Stimulated activated CD4-positive, alpha-beta T cell treated with anti-CD3 and anti-CD28 coated beads, TNF-alpha, amount 100 ng/mL, for 24 hours (primary cell): ENCODE measurements around the gene SNX20.

ENCODE experiments used
- DNase-seq, 3 experiments: peaks; one replicate each; pipeline ENCODE4 v3.0.0-alpha.2; 2020; ENCODE audit warnings: low read depth in 3 of 3

The SNX20 gene

GRCh38 chr16:50704245-50704644, 23.1 kb upstream of the SNX20 start:
- DNase-seq = no peak

GRCh38 chr16:50702725-50703124, 21.6 kb upstream of the SNX20 start:
- DNase-seq = no peak

- DNase-seq = peak; percentile 49 to 72 (median 62)
Observed at GRCh38 chr16:50699326-50700159, 18.4 kb upstream of the SNX20 start.

GRCh38 chr16:50697881-50698767, 17.0 kb upstream of the SNX20 start:
- DNase-seq = peak in 2 of 3 experiments; percentile 40 to 70

GRCh38 chr16:50697421-50697715, 16.3 kb upstream of the SNX20 start:
- DNase-seq = no peak

GRCh38 chr16:50696575-50697420, 15.7 kb upstream of the SNX20 start:
- DNase-seq = peak in 1 of 3 experiments; percentile 69

GRCh38 chr16:50696126-50696525, 15.0 kb upstream of the SNX20 start:
- no peak for DNase-seq

GRCh38 chr16:50695017-50696000, 14.2 kb upstream of the SNX20 start:
- DNase-seq = no peak

GRCh38 chr16:50694206-50694605, 13.1 kb upstream of the SNX20 start:
- no peak for DNase-seq

- no peak for DNase-seq
Observed at GRCh38 chr16:50692999-50693781, 12.1 kb upstream of the SNX20 start, which contains the start of gene NOD2. NOD2 (plus strand) TSS chr16:50693606; CDS start chr16:50699496, 5,890 bp downstream.

- no peak for DNase-seq
Observed at GRCh38 chr16:50692644-50692998, 11.5 kb upstream of the SNX20 start.

- no peak for DNase-seq
Observed at GRCh38 chr16:50690177-50690576, 9.1 kb upstream of the SNX20 start.

GRCh38 chr16:50688867-50689266, 7.8 kb upstream of the SNX20 start:
- DNase-seq = no peak

GRCh38 chr16:50688083-50688482, 7.0 kb upstream of the SNX20 start:
- DNase-seq = no peak

GRCh38 chr16:50685462-50686063, 4.5 kb upstream of the SNX20 start:
- DNase-seq = no peak

GRCh38 chr16:50684823-50685461, 3.8 kb upstream of the SNX20 start:
- peak in 1 of 3 experiments; percentile 35 for DNase-seq

GRCh38 chr16:50683689-50684374, 2.7 kb upstream of the SNX20 start:
- DNase-seq = peak in 1 of 3 experiments; percentile 50

- DNase-seq = no peak
Observed at GRCh38 chr16:50680556-50680893, 587 bp downstream of the SNX20 start.
